ENCODE data around the gene TIMM13. TPM values are rescaled to one million over a fixed set of nuclear protein-coding genes. Genes with fewer than 3 reads are reported as not detected.

The TIMM13 gene
- polyA plus RNA-seq (38.8 to 64.3 TPM (median 45.0 TPM) in 3 replicates), polyA minus RNA-seq (9.1 to 11.1 TPM (median 10.2 TPM) in 3 replicates)
- polyA plus RNA-seq (2011; ENCODE audit: low read depth): 42.2 TPM
- 17.1 and 68.7 TPM in 2 replicates for polyA plus RNA-seq (2011; cell fraction: cytosol; rRNA removed)
- polyA plus RNA-seq (2011; cell fraction: nucleus; rRNA removed): 16.8 and 22.4 TPM in 2 replicates
- 38.7 and 116 TPM in 2 replicates for polyA plus RNA-seq (2012; ENCODE audit: low replicate concordance)
- polyA minus RNA-seq (2011; cell fraction: cytosol; rRNA and poly(A)+ RNA removed): 73.9 TPM
- 12.3 and 15.5 TPM in 2 replicates for polyA minus RNA-seq (2011; cell fraction: nucleus; rRNA and poly(A)+ RNA removed)

GRCh38 chr19:2427429-2428320 lies at the start of gene TIMM13:
Gene TIMM13, minus strand, starts transcription at chr19:2427586. Its CDS starts 53 bp downstream, at chr19:2427533.
- Histone ChIP-seq H3K27ac (ENCODE audit: control insufficient read depth, insufficient read depth, low read length) (peak within 1 kb of the TSS; percentile 88), H2AFZ (ENCODE audit: control insufficient read depth, low read length) (peak within 1 kb of the TSS; percentile 80), H3K9me3 (ENCODE audit: control insufficient read depth, low read depth, low read length) (no peaks in the 10 kb centered on the region), H3K4me1 (ENCODE audit: control insufficient read depth, extremely low read depth, insufficient read depth, low read length) (peaks cover 24% of the 10 kb centered on the region), H4K20me1 (ENCODE audit: control insufficient read depth, extremely low read depth, insufficient read depth, low read length) (peaks cover 15% of the 10 kb centered on the region), H3K9ac (ENCODE audit: control insufficient read depth, extremely low read depth, insufficient read depth, low read length) (peak within 1 kb of the TSS; percentile 93), H3K27me3 (ENCODE audit: control insufficient read depth, extremely low read depth, insufficient read depth, low read length) (no peaks in the 10 kb centered on the region), H3K9me1 (ENCODE audit: control insufficient read depth, extremely low read depth, insufficient read depth, low read length) (peaks cover 2% of the 10 kb centered on the region), H3K4me2 (ENCODE audit: control insufficient read depth, extremely low read depth, insufficient read depth, low read depth, low read length) (peak within 1 kb of the TSS; percentile 97), H3K36me3 (ENCODE audit: control insufficient read depth in 2 of 2, extremely low read depth in 1 of 2, insufficient read depth in 2 of 2, low read length in 2 of 2) (peaks cover 18% of the 10 kb centered on the region in 2 experiments), H3K79me2 (ENCODE audit: control insufficient read depth, insufficient read depth, low read length) (peaks cover 35% of the 10 kb centered on the region), H3K4me3 (ENCODE audit: control insufficient read depth in 2 of 3, extremely low read depth in 1 of 3, insufficient read depth in 2 of 3, low read depth in 1 of 3, low read length in 3 of 3) (peak within 1 kb of the TSS; percentile 84 to 100 (median 88))
- dilution Hi-C loops (cut with MboI; ENCODE audit: extremely low pct_ligation_motif_present, low sequenced_read_pairs): no loop called here
- TF ChIP-seq, protein P1, sequence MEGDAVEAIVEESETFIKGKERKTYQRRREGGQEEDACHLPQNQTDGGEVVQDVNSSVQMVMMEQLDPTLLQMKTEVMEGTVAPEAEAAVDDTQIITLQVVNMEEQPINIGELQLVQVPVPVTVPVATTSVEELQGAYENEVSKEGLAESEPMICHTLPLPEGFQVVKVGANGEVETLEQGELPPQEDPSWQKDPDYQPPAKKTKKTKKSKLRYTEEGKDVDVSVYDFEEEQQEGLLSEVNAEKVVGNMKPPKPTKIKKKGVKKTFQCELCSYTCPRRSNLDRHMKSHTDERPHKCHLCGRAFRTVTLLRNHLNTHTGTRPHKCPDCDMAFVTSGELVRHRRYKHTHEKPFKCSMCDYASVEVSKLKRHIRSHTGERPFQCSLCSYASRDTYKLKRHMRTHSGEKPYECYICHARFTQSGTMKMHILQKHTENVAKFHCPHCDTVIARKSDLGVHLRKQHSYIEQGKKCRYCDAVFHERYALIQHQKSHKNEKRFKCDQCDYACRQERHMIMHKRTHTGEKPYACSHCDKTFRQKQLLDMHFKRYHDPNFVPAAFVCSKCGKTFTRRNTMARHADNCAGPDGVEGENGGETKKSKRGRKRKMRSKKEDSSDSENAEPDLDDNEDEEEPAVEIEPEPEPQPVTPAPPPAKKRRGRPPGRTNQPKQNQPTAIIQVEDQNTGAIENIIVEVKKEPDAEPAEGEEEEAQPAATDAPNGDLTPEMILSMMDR (optimal IDR thresholded peaks at IDR 0.05 in 1 of 3, IDR thresholded peaks at IDR 0.05 in 1 of 3, conservative IDR thresholded peaks at IDR 0.05 in 1 of 3; ENCODE audit: extremely low read depth in 1 of 3, insufficient read depth in 2 of 3, low read length in 3 of 3): no peak
- no peak for TF ChIP-seq EZH2 (IDR thresholded peaks at IDR 0.05; ENCODE audit: low read length)
- DNase-seq (ENCODE audit: low read depth, low spot score) (peak; percentile 75), FAIRE-seq (peak; percentile 90)

- TF ChIP-seq EZH2 (IDR thresholded peaks at IDR 0.05; ENCODE audit: low read length): no peak
- TF ChIP-seq, protein P1 (optimal IDR thresholded peaks at IDR 0.05 in 1 of 3, IDR thresholded peaks at IDR 0.05 in 1 of 3, conservative IDR thresholded peaks at IDR 0.05 in 1 of 3; ENCODE audit: extremely low read depth in 1 of 3, insufficient read depth in 2 of 3, low read length in 3 of 3): no peak
- Histone ChIP-seq H3K4me1 (ENCODE audit: control insufficient read depth, extremely low read depth, insufficient read depth, low read length) (peaks cover 5% of the 10 kb centered on the region), H3K79me2 (ENCODE audit: control insufficient read depth, insufficient read depth, low read length) (peaks cover 21% of the 10 kb centered on the region), H4K20me1 (ENCODE audit: control insufficient read depth, extremely low read depth, insufficient read depth, low read length) (peaks cover 6% of the 10 kb centered on the region), H3K9ac (ENCODE audit: control insufficient read depth, extremely low read depth, insufficient read depth, low read length) (peak overlapping the region; percentile 86), H2AFZ (ENCODE audit: control insufficient read depth, low read length) (no peak overlapping the region), H3K9me1 (ENCODE audit: control insufficient read depth, extremely low read depth, insufficient read depth, low read length) (no peaks in the 10 kb centered on the region), H3K4me3 (ENCODE audit: control insufficient read depth in 2 of 3, extremely low read depth in 1 of 3, insufficient read depth in 2 of 3, low read depth in 1 of 3, low read length in 3 of 3) (peak overlapping the region; percentile 84 to 99 (median 89)), H3K27ac (ENCODE audit: control insufficient read depth, insufficient read depth, low read length) (peak overlapping the region; percentile 76), H3K36me3 (ENCODE audit: control insufficient read depth in 2 of 2, extremely low read depth in 1 of 2, insufficient read depth in 2 of 2, low read length in 2 of 2) (peaks cover 5 to 8% of the 10 kb centered on the region in 2 experiments), H3K27me3 (ENCODE audit: control insufficient read depth, extremely low read depth, insufficient read depth, low read length) (no peaks in the 10 kb centered on the region), H3K9me3 (ENCODE audit: control insufficient read depth, low read depth, low read length) (no peaks in the 10 kb centered on the region), H3K4me2 (ENCODE audit: control insufficient read depth, extremely low read depth, insufficient read depth, low read depth, low read length) (peak overlapping the region; percentile 79)
- FAIRE-seq (no peak), DNase-seq (ENCODE audit: low read depth, low spot score) (no peak)
- dilution Hi-C loops (cut with MboI; ENCODE audit: extremely low pct_ligation_motif_present, low sequenced_read_pairs): no loop called here
These were observed 49.2 kb upstream of the TIMM13 start for GRCh38 chr19:2476451-2477140.
